SU-DHL-6 (cell line): Measurements from ENCODE around the gene RABL2B.

Experiments used
- H2AFZ ChIP-seq: fragments of 200-600 bp; sonication (generic); 2 replicates; pipeline ENCODE4 v1.6.1; 2014; ENCODE audit warnings: low read depth, mild to moderate bottlenecking, moderate library complexity, mixed read lengths, antibody characterized with exemption, low read length; ENCODE audit not compliant: severe bottlenecking
- H3F3A ChIP-seq: fragments of 200-600 bp; shearing (Covaris generic); 2 replicates; pipeline ENCODE4 v1.6.0; 2016; ENCODE audit warnings: antibody characterized with exemption, mild to moderate bottlenecking; ENCODE audit not compliant: insufficient read depth
- H3K27ac ChIP-seq: fragments of 200-600 bp; sonication (generic); 2 replicates; pipeline ENCODE4 v1.5.1; 2016; ENCODE audit warnings: low read depth, mild to moderate bottlenecking, low read length, moderate library complexity, mixed read lengths
- H3K27me3 ChIP-seq: fragments of 200-600 bp; sonication (generic), shearing (Covaris generic); 2 replicates; pipeline ENCODE4 v1.6.0; 2014; ENCODE audit warnings: mild to moderate bottlenecking, low read length
- H3K36me3 ChIP-seq: fragments of 200-600 bp; sonication (generic); 2 replicates; pipeline ENCODE4 v1.6.1; 2014; ENCODE audit warnings: mild to moderate bottlenecking, low read length, mixed read lengths
- H3K4me2 ChIP-seq: fragments of 300-600, 200-600 bp; shearing (Covaris generic), sonication (generic); 2 replicates; pipeline ENCODE4 v1.6.0; 2014; ENCODE audit warnings: low read length, low read depth, mild to moderate bottlenecking; ENCODE audit not compliant: poor library complexity, severe bottlenecking
- H3K4me3 ChIP-seq: fragments of 200-600 bp; sonication (generic); 2 replicates; pipeline ENCODE4 v1.5.1; 2014; ENCODE audit warnings: antibody characterized with exemption, low read length, mild to moderate bottlenecking, mixed read lengths; ENCODE audit not compliant: insufficient read depth, poor library complexity, severe bottlenecking
- H3K79me2 ChIP-seq: fragments of 200-600 bp; sonication (generic); 2 replicates; pipeline ENCODE4 v1.6.1; 2014; ENCODE audit warnings: mild to moderate bottlenecking, low read length, moderate library complexity; ENCODE audit not compliant: insufficient read depth
- H3K9ac ChIP-seq: fragments of 200-600 bp; sonication (generic); 2 replicates; pipeline ENCODE4 v1.7.0; 2014; ENCODE audit warnings: mild to moderate bottlenecking, low read length
- H3K9me2 ChIP-seq: fragments of 200-600 bp; sonication (generic); replicated peaks from 2 replicates; pipeline ENCODE4 v1.6.1; 2014; ENCODE audit warnings: low read length; ENCODE audit not compliant: insufficient read depth
- H3K9me3 ChIP-seq: fragments of 200-600 bp; sonication (generic); 2 replicates; pipeline ENCODE4 v1.6.1; 2014; ENCODE audit warnings: low read length, mixed read lengths; ENCODE audit not compliant: insufficient read depth
- H4K20me1 ChIP-seq: fragments of 200-600 bp; sonication (generic); 2 replicates; pipeline ENCODE4 v1.6.1; 2014; ENCODE audit warnings: low read depth, mild to moderate bottlenecking, antibody characterized with exemption, low read length, moderate library complexity, mixed read lengths
- CTCF ChIP-seq: fragments of 200-600 bp; sonication (generic); IDR thresholded peaks from one replicate; pipeline ENCODE4 v1.5.1; 2017; ENCODE audit warnings: antibody characterized with exemption, mild to moderate bottlenecking, low read length, moderate library complexity; ENCODE audit not compliant: insufficient read depth, poor library complexity, severe bottlenecking
- EZH2phosphoT487 ChIP-seq: fragments of 200-600 bp; sonication (generic), shearing (Covaris generic); conservative IDR thresholded peaks from 2 replicates; pipeline ENCODE4 v1.6.1; 2018; ENCODE audit warnings: mild to moderate bottlenecking, antibody characterized with exemption, low read length, moderate library complexity, mixed read lengths

Gene RABL2B

GRCh38 chr22:50720301-50721256, 62.9 kb downstream of the RABL2B start:
- H4K20me1 ChIP-seq = no peaks in the 10 kb centered on the region
- no peak overlapping the region for H3K27ac ChIP-seq
- no peaks in the 10 kb centered on the region for H3K36me3 ChIP-seq
- no peak overlapping the region for H2AFZ ChIP-seq
- no peak overlapping the region for H3K4me3 ChIP-seq
- H3F3A ChIP-seq = no peaks in the 10 kb centered on the region
- no peak overlapping the region for H3K4me2 ChIP-seq
- no peaks in the 10 kb centered on the region for H3K79me2 ChIP-seq
- H3K27me3 ChIP-seq = no peaks in the 10 kb centered on the region
- no peaks in the 10 kb centered on the region for H3K9me3 ChIP-seq
- H3K9ac ChIP-seq = no peak overlapping the region
- no peaks in the 10 kb centered on the region for H3K9me2 ChIP-seq
- TF ChIP-seq EZH2phosphoT487 = no peak
- TF ChIP-seq CTCF = no peak

- Histone ChIP-seq H3K4me3 (no peak overlapping the region), H3K27ac (no peak overlapping the region), H3K9ac (no peak overlapping the region), H3F3A (no peaks in the 10 kb centered on the region), H3K9me3 (no peaks in the 10 kb centered on the region), H3K9me2 (no peaks in the 10 kb centered on the region), H4K20me1 (no peaks in the 10 kb centered on the region), H3K27me3 (no peaks in the 10 kb centered on the region), H3K79me2 (no peaks in the 10 kb centered on the region), H3K36me3 (no peaks in the 10 kb centered on the region), H2AFZ (no peak overlapping the region), H3K4me2 (no peak overlapping the region)
- TF ChIP-seq EZH2phosphoT487 = no peak
- TF ChIP-seq CTCF = no peak
Observed at GRCh38 chr22:50719814-50720300, 63.6 kb downstream of the RABL2B start.

GRCh38 chr22:50718352-50718709, 65.1 kb downstream of the RABL2B start:
- Histone ChIP-seq H3K9me3 (no peaks in the 10 kb centered on the region), H3K4me3 (no peak overlapping the region), H3K36me3 (no peaks in the 10 kb centered on the region), H3K27me3 (no peaks in the 10 kb centered on the region), H3K9me2 (no peaks in the 10 kb centered on the region), H4K20me1 (no peaks in the 10 kb centered on the region), H2AFZ (no peak overlapping the region), H3K9ac (no peak overlapping the region), H3K4me2 (no peak overlapping the region), H3K79me2 (no peaks in the 10 kb centered on the region), H3K27ac (no peak overlapping the region), H3F3A (no peaks in the 10 kb centered on the region)
- TF ChIP-seq EZH2phosphoT487 = no peak
- TF ChIP-seq CTCF = no peak
